Measurements from ENCODE around the gene PAFAH2.

The PAFAH2 gene

GRCh38 chr1:26043765-26044164, 45.9 kb upstream of the PAFAH2 start:
- no peaks in the 10 kb centered on the region for H3K9me3 ChIP-seq (replicated peaks; ENCODE audit: insufficient read depth, low read length)
- no peak overlapping the region for H2AFZ ChIP-seq (ENCODE audit: low read length)
- no peaks in the 10 kb centered on the region for H4K20me1 ChIP-seq (ENCODE audit: insufficient read depth, low read length)
- TF ChIP-seq, protein P1, sequence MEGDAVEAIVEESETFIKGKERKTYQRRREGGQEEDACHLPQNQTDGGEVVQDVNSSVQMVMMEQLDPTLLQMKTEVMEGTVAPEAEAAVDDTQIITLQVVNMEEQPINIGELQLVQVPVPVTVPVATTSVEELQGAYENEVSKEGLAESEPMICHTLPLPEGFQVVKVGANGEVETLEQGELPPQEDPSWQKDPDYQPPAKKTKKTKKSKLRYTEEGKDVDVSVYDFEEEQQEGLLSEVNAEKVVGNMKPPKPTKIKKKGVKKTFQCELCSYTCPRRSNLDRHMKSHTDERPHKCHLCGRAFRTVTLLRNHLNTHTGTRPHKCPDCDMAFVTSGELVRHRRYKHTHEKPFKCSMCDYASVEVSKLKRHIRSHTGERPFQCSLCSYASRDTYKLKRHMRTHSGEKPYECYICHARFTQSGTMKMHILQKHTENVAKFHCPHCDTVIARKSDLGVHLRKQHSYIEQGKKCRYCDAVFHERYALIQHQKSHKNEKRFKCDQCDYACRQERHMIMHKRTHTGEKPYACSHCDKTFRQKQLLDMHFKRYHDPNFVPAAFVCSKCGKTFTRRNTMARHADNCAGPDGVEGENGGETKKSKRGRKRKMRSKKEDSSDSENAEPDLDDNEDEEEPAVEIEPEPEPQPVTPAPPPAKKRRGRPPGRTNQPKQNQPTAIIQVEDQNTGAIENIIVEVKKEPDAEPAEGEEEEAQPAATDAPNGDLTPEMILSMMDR (IDR thresholded peaks at IDR 0.05; ENCODE audit: low read length): no peak
- no peak for TF ChIP-seq EZH2phosphoT487 (IDR thresholded peaks at IDR 0.05; ENCODE audit: low read length)
- TF ChIP-seq EZH2 (optimal IDR thresholded peaks at IDR 0.05; ENCODE audit: low read depth, low read length): no peak
- H3K36me3 ChIP-seq (replicated peaks; ENCODE audit: insufficient read depth, low read length): no peaks in the 10 kb centered on the region
- no peak for DNase-seq
- H3K9ac ChIP-seq (ENCODE audit: low read length): no peak overlapping the region
- peaks cover 85% of the 10 kb centered on the region for H3K27me3 ChIP-seq (replicated peaks; ENCODE audit: insufficient read depth, low read length)
- H3K9me2 ChIP-seq (replicated peaks; ENCODE audit: insufficient read depth, low read length): no peaks in the 10 kb centered on the region
- no peaks in the 10 kb centered on the region for H3K4me1 ChIP-seq (ENCODE audit: low read length)
- no peaks in the 10 kb centered on the region for H3K79me2 ChIP-seq (ENCODE audit: low read length)
- H3F3A ChIP-seq (ENCODE audit: insufficient read depth, low read length): no peaks in the 10 kb centered on the region
- H3K4me3 ChIP-seq (ENCODE audit: low read length): no peak overlapping the region
- H3K27ac ChIP-seq (ENCODE audit: low read length): no peak overlapping the region
- H3K4me2 ChIP-seq (ENCODE audit: low read depth, low read length): no peak overlapping the region

GRCh38 chr1:26041978-26042377, 44.1 kb upstream of the PAFAH2 start:
- Histone ChIP-seq H3K9me2 (replicated peaks; ENCODE audit: insufficient read depth, low read length) (no peaks in the 10 kb centered on the region), H4K20me1 (ENCODE audit: insufficient read depth, low read length) (no peaks in the 10 kb centered on the region), H3K36me3 (replicated peaks; ENCODE audit: insufficient read depth, low read length) (no peaks in the 10 kb centered on the region), H3K4me1 (ENCODE audit: low read length) (no peaks in the 10 kb centered on the region), H3K4me2 (ENCODE audit: low read depth, low read length) (no peak overlapping the region), H3K9ac (ENCODE audit: low read length) (no peak overlapping the region), H3K9me3 (replicated peaks; ENCODE audit: insufficient read depth, low read length) (no peaks in the 10 kb centered on the region), H2AFZ (ENCODE audit: low read length) (no peak overlapping the region), H3K27me3 (replicated peaks; ENCODE audit: insufficient read depth, low read length) (peaks cover 70% of the 10 kb centered on the region), H3K79me2 (ENCODE audit: low read length) (no peaks in the 10 kb centered on the region), H3F3A (ENCODE audit: insufficient read depth, low read length) (no peaks in the 10 kb centered on the region), H3K4me3 (ENCODE audit: low read length) (no peak overlapping the region), H3K27ac (ENCODE audit: low read length) (no peak overlapping the region)
- DNase-seq: no peak
- TF ChIP-seq, protein P1 (IDR thresholded peaks at IDR 0.05; ENCODE audit: low read length): no peak
- no peak for TF ChIP-seq EZH2 (optimal IDR thresholded peaks at IDR 0.05; ENCODE audit: low read depth, low read length)
- TF ChIP-seq EZH2phosphoT487 (IDR thresholded peaks at IDR 0.05; ENCODE audit: low read length): no peak

- no peaks in the 10 kb centered on the region for H3K79me2 ChIP-seq (ENCODE audit: low read length)
- H3K9me2 ChIP-seq (replicated peaks; ENCODE audit: insufficient read depth, low read length): no peaks in the 10 kb centered on the region
- H3K36me3 ChIP-seq (replicated peaks; ENCODE audit: insufficient read depth, low read length): no peaks in the 10 kb centered on the region
- TF ChIP-seq, protein P1 (IDR thresholded peaks at IDR 0.05; ENCODE audit: low read length): no peak
- TF ChIP-seq EZH2 (optimal IDR thresholded peaks at IDR 0.05; ENCODE audit: low read depth, low read length) (no peak), EZH2phosphoT487 (IDR thresholded peaks at IDR 0.05; ENCODE audit: low read length) (no peak)
- no peaks in the 10 kb centered on the region for H3K9me3 ChIP-seq (replicated peaks; ENCODE audit: insufficient read depth, low read length)
- peaks cover 64% of the 10 kb centered on the region for H3K27me3 ChIP-seq (replicated peaks; ENCODE audit: insufficient read depth, low read length)
- H4K20me1 ChIP-seq (ENCODE audit: insufficient read depth, low read length): no peaks in the 10 kb centered on the region
- no peak overlapping the region for H3K9ac ChIP-seq (ENCODE audit: low read length)
- H3K4me1 ChIP-seq (ENCODE audit: low read length): no peaks in the 10 kb centered on the region
- no peak overlapping the region for H3K4me3 ChIP-seq (ENCODE audit: low read length)
- no peak for DNase-seq
- no peaks in the 10 kb centered on the region for H3F3A ChIP-seq (ENCODE audit: insufficient read depth, low read length)
- H3K27ac ChIP-seq (ENCODE audit: low read length): no peak overlapping the region
- H2AFZ ChIP-seq (ENCODE audit: low read length): no peak overlapping the region
- no peak overlapping the region for H3K4me2 ChIP-seq (ENCODE audit: low read depth, low read length)
These were observed 43.5 kb upstream of the PAFAH2 start for GRCh38 chr1:26041401-26041800.
